Fibroblast of lung (primary cell): ENCODE results near the gene GPRIN2.

Experiments used
- CTCF ChIP-seq, 2 donors: IDR thresholded peaks in 1 of 2; conservative IDR thresholded peaks in 1 of 2; 1 replicate in 1 of 2; 2 replicates in 1 of 2; pipeline ENCODE4 v1.5.1; 2011 to 2012; ENCODE audit warnings: low read length in 2 of 2, control low read depth in 1 of 2, inconsistent platforms in 1 of 2, low read depth in 1 of 2, mild to moderate bottlenecking in 1 of 2
- EZH2 ChIP-seq: IDR thresholded peaks from 2 replicates; pipeline ENCODE4 v1.5.1; 2012; ENCODE audit warnings: low read length, control low read depth, mild to moderate bottlenecking; ENCODE audit errors: missing control alignments

- TF ChIP-seq EZH2 (no peak), CTCF (conservative IDR thresholded peaks at IDR 0.05 in 1 of 2, IDR thresholded peaks at IDR 0.05 in 1 of 2; ENCODE audit: low read depth in 1 of 2, low read length in 2 of 2) (no peak)
These were observed 31.2 kb downstream of the GPRIN2 start for GRCh38 chr10:46525177-46525823.
